ENCODE measurements around the gene RXRB. TPM values are rescaled to one million over a fixed set of nuclear protein-coding genes. Genes with fewer than 3 reads are reported as not detected.

Gene RXRB
- total RNA-seq (10 to 100 TPM; 42.9 to 45.0 TPM), total RNA-seq (41.0 to 118 (median 74.7) reads per million in 172 experiments)
- polyA plus RNA-seq (2013, experiment 1 of 2): 44.7 TPM
- polyA plus RNA-seq (2013, experiment 2 of 2): 58.2 TPM

DNA sequence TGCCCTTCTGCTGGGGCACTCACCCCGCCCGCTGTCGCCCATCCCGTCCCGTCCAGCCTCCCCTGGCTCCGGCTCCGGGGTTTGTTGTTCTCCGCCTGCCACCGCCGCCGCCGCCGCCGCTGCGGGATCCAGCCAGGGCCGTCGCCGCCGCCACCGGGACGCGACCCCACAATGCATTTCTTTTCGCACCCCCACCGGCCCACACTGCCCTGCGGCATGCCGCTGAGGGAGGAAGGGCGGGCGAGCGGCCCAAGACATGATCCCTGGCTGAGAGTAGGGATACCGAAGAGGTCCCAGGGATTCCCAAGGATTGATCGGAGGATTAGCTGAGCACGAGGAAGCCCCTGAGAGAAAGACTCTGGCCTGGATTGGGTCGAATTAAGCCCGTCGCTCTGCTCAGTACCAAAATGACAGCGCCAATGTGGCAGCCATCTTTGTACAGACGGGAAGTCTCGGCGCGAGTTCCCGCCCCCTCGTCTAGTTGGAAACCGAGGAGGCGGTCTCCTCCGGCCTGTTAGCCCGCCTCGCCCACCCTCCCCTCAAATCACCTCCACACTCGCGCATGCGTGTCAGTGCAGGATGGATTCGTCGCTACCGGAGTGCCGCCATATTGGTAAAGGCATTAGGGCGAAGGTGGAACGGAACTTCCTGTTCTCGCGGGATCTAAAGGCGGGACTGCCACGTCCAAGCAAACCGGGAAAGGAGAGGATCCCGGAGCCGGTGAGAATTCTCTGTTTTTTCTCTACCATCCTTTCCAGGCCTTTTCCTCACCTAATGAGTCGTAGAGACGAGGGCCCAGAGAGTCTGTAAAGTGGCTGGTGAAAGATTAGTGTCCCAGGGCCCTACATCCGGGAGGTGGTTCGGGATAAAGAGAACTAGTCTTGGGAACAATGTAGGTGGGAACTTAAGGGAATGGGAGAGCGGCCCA lies at the start of gene RXRB, which contains the start of gene SLC39A7:
Gene RXRB (minus strand): TSS at position 447 of the 928 bp plus-strand sequence. CDS start 189 bp downstream, at position 258.
Gene SLC39A7 (plus strand): TSS at position 649 of the 928 bp plus-strand sequence. CDS start 379 bp downstream, outside the sequence.
- peaks cover 55% of the 10 kb centered on the region for H3K36me3 ChIP-seq (ENCODE audit: insufficient read depth, low read length)
- Mint-ChIP-seq H3K27ac (peak within 1 kb of the TSS; percentile 100), H3K27me3 (no peaks in the 10 kb centered on the region), H3K4me3 (peak within 1 kb of the TSS; percentile 98), H3K4me1 (ENCODE audit: low read depth) (peaks cover 79% of the 10 kb centered on the region), H3K36me3 (ENCODE audit: low read depth) (peaks cover 89% of the 10 kb centered on the region), H3K9me3 (no peaks in the 10 kb centered on the region)
- H3K27ac ChIP-seq (ENCODE audit: low read depth in 1 of 2, low read length in 2 of 2): peak within 1 kb of the TSS; percentile 97
- intact Hi-C loops (cut with DNase I, micrococcal nuclease): loop anchor here (1.0 to 10.0 kb wide), 11 partner anchors 8 to 1536 kb away; partner anchors contain the start of genes RING1 (in 2 of the 2), C6orf47 (in 1 of the 2), CSNK2B (in 1 of the 2) and FKBPL (in 1 of the 2)
- H3K4me3 ChIP-seq (ENCODE audit: low read length): peak within 1 kb of the TSS; percentile 78
- ChIA-PET POLR2A (interaction anchor here (0.7 to 2.1 kb wide), 6 partner anchors 8 to 228 kb away, joined by 3 to 17 read pairs (median 6); partner anchors contain the start of genes RGL2, RING1, RPS18 and VPS52), CTCF (interaction anchor here (4.2 kb wide), 1 partner anchor 48 kb away, joined by 24 read pairs; no protein-coding TSS in a partner anchor)
- peaks cover 65% of the 10 kb centered on the region for H3K4me1 ChIP-seq (ENCODE audit: insufficient read depth, low read length)
- no peaks in the 10 kb centered on the region for H3K27me3 ChIP-seq (ENCODE audit: control insufficient read depth in 1 of 2, insufficient read depth in 2 of 2, low read length in 2 of 2)
- DNase-seq: peak; percentile 97 to 100 (median 99)
- no peaks in the 10 kb centered on the region for H3K9me3 ChIP-seq (ENCODE audit: control insufficient read depth in 1 of 2, insufficient read depth in 1 of 2, low read length in 2 of 2)
- TF ChIP-seq, protein P1, sequence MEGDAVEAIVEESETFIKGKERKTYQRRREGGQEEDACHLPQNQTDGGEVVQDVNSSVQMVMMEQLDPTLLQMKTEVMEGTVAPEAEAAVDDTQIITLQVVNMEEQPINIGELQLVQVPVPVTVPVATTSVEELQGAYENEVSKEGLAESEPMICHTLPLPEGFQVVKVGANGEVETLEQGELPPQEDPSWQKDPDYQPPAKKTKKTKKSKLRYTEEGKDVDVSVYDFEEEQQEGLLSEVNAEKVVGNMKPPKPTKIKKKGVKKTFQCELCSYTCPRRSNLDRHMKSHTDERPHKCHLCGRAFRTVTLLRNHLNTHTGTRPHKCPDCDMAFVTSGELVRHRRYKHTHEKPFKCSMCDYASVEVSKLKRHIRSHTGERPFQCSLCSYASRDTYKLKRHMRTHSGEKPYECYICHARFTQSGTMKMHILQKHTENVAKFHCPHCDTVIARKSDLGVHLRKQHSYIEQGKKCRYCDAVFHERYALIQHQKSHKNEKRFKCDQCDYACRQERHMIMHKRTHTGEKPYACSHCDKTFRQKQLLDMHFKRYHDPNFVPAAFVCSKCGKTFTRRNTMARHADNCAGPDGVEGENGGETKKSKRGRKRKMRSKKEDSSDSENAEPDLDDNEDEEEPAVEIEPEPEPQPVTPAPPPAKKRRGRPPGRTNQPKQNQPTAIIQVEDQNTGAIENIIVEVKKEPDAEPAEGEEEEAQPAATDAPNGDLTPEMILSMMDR (IDR thresholded peaks at IDR 0.05): no peak
- peak; percentile 78 for ATAC-seq (ENCODE audit: poor library complexity)

DNA sequence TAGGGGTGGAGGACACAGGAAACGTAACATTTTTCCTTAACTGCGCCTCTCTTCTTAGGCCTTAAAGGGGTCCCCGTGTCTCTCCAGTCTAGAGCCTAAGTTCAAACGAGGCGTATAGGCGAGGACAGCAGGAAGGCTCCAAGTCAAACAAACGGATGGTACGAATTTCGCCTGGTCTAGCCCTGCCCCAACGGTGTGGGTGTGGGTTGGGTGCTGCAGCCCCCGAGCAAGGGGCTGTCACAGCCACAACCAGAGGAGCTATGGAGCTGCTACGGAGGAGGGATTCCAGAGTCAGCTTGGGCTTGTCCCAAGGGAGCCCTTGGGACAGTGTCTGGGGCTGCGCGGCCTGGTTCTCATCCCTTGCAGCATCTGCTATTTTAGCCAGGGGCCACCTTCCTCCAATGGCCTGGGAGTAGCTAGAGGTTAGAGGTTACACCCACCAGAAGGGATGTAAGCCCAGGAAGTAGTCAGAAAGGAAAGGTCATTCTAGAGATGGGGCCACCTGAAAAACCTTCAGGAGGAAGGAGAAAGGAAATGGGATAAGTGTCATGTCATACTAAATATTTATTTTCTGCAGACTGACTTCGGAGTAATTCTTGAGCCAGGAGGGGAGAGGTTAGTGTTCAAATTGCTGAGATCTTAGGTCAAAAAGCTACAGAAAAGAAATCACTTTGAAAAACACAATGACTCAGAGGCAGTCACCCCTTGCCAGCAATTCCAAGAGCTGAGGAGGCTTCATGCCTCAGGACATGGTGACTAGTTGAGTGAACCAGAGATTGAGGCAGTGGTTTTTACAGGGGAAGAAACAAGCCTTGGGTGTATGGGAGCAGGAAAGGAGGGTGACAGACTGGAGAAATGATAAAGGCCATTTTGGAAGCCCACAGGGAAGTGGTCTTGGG lies 49.5 kb upstream of the RXRB start:
- DNase-seq (peak in 1 of 14 experiments; percentile 1), ATAC-seq (ENCODE audit: poor library complexity) (no peak)
- Histone ChIP-seq H3K36me3 (ENCODE audit: insufficient read depth, low read length) (peaks cover 20% of the 10 kb centered on the region), H3K4me1 (ENCODE audit: insufficient read depth, low read length) (peaks cover 32% of the 10 kb centered on the region), H3K27me3 (ENCODE audit: control insufficient read depth in 1 of 2, insufficient read depth in 2 of 2, low read length in 2 of 2) (no peaks in the 10 kb centered on the region), H3K4me3 (ENCODE audit: low read length) (peak overlapping the region; percentile 70), H3K27ac (ENCODE audit: low read depth in 1 of 2, low read length in 2 of 2) (peak overlapping the region; percentile 89 to 98), H3K9me3 (ENCODE audit: control insufficient read depth in 1 of 2, insufficient read depth in 1 of 2, low read length in 2 of 2) (no peaks in the 10 kb centered on the region)
- ChIA-PET CTCF (interaction anchor here (1.3 to 6.8 kb wide), 10 partner anchors 22 to 461 kb away, joined by 3 to 76 read pairs (median 8); partner anchors contain the start of genes B3GALT4, RPS18, UQCC2 and VPS52), POLR2A (interaction anchor here (0.7 to 4.0 kb wide), 31 partner anchors 10 to 405 kb away, joined by 3 to 95 read pairs (median 11); partner anchors contain the start of genes B3GALT4, HLA-DMA, HSD17B8 and ITPR3)
- no peaks in the 10 kb centered on the region for H3K9me3 Mint-ChIP-seq
- peak overlapping the region; percentile 92 for H3K4me3 Mint-ChIP-seq
- H3K36me3 Mint-ChIP-seq (ENCODE audit: low read depth): peaks cover 24% of the 10 kb centered on the region
- H3K4me1 Mint-ChIP-seq (ENCODE audit: low read depth): peaks cover 37% of the 10 kb centered on the region
- H3K27me3 Mint-ChIP-seq: no peaks in the 10 kb centered on the region
- intact Hi-C loops (cut with DNase I, micrococcal nuclease): loop anchor here (1.0 to 2.0 kb wide), 5 partner anchors 21 to 235 kb away; partner anchors contain the start of genes RING1 (in 2 of the 2), VPS52 (in 2 of the 2), RXRB (in 1 of the 2) and SLC39A7 (in 1 of the 2)
- TF ChIP-seq, protein P1 (IDR thresholded peaks at IDR 0.05): no peak
- H3K27ac Mint-ChIP-seq: peak overlapping the region; percentile 97
